Central memory CD8-positive, alpha-beta T cell (primary cell): ENCODE data around the gene CACNA2D2.

Experiments used
- ATAC-seq: fragments of 150-1000 bp; cut with Tn5 transposase; replicated peaks from 2 replicates; pipeline ENCODE4 v1.10.0; 2022; ENCODE audit warnings: mild to moderate bottlenecking, moderate FRiP score, moderate number of reproducible peaks; ENCODE audit not compliant: poor library complexity, severe bottlenecking; ENCODE audit errors: extremely low read depth
- DNase-seq, 2 donors: peaks; one replicate each; pipeline ENCODE4 v3.0.0; 2021; ENCODE audit warnings: low spot score in 2 of 2
- H3K27ac Mint-ChIP-seq: one replicate; pipeline ENCODE4 v1.8.0; 2022; ENCODE audit warnings: low read depth, mild to moderate bottlenecking, moderate library complexity, mixed read lengths
- H3K27me3 Mint-ChIP-seq: one replicate; pipeline ENCODE4 v1.8.0; 2022; ENCODE audit warnings: mixed read lengths
- H3K36me3 Mint-ChIP-seq: one replicate; pipeline ENCODE4 v1.8.0; 2022; ENCODE audit warnings: mild to moderate bottlenecking, moderate library complexity, mixed read lengths; ENCODE audit not compliant: insufficient read depth
- H3K4me1 Mint-ChIP-seq: one replicate; pipeline ENCODE4 v1.8.0; 2022; ENCODE audit warnings: mixed read lengths
- H3K4me3 Mint-ChIP-seq: one replicate; pipeline ENCODE4 v1.8.0; 2022; ENCODE audit warnings: mild to moderate bottlenecking, moderate library complexity, mixed read lengths
- H3K9me3 Mint-ChIP-seq: one replicate; pipeline ENCODE4 v1.8.0; 2022; ENCODE audit warnings: mixed read lengths

The CACNA2D2 gene

GRCh38 chr3:50504681-50505080 is 1.2 kb upstream of the CACNA2D2 start:
- DNase-seq (no peak), ATAC-seq (no peak)
- Mint-ChIP-seq H3K4me1 (peaks cover 32% of the 10 kb centered on the region), H3K27ac (no peak overlapping the region), H3K27me3 (peaks cover 10% of the 10 kb centered on the region), H3K9me3 (no peaks in the 10 kb centered on the region), H3K4me3 (peak overlapping the region; percentile 81), H3K36me3 (peaks cover 5% of the 10 kb centered on the region)

GRCh38 chr3:50502584-50503423 is 630 bp downstream of the CACNA2D2 start:
- H3K27ac Mint-ChIP-seq, result no peak overlapping the region
- H3K4me3 Mint-ChIP-seq, result peak overlapping the region; percentile 81
- no peaks in the 10 kb centered on the region for H3K9me3 Mint-ChIP-seq
- H3K27me3 Mint-ChIP-seq, result peaks cover 21% of the 10 kb centered on the region
- H3K36me3 Mint-ChIP-seq, result peaks cover 5% of the 10 kb centered on the region
- DNase-seq, result no peak
- ATAC-seq, result peak; percentile 17
- peaks cover 44% of the 10 kb centered on the region for H3K4me1 Mint-ChIP-seq

GRCh38 chr3:50502225-50502583 is 1.2 kb downstream of the CACNA2D2 start:
- no peak overlapping the region for H3K27ac Mint-ChIP-seq
- no peak for ATAC-seq
- H3K36me3 Mint-ChIP-seq, result peaks cover 5% of the 10 kb centered on the region
- peaks cover 21% of the 10 kb centered on the region for H3K27me3 Mint-ChIP-seq
- peaks cover 50% of the 10 kb centered on the region for H3K4me1 Mint-ChIP-seq
- no peak for DNase-seq
- H3K4me3 Mint-ChIP-seq, result peak overlapping the region; percentile 81
- H3K9me3 Mint-ChIP-seq, result no peaks in the 10 kb centered on the region

GRCh38 chr3:50495609-50496423 is 7.6 kb downstream of the CACNA2D2 start:
- H3K36me3 Mint-ChIP-seq, result peaks cover 1% of the 10 kb centered on the region
- H3K4me3 Mint-ChIP-seq, result no peak overlapping the region
- ATAC-seq (no peak), DNase-seq (no peak)
- peaks cover 64% of the 10 kb centered on the region for H3K4me1 Mint-ChIP-seq
- H3K27ac Mint-ChIP-seq, result no peak overlapping the region
- no peaks in the 10 kb centered on the region for H3K9me3 Mint-ChIP-seq
- peaks cover 21% of the 10 kb centered on the region for H3K27me3 Mint-ChIP-seq

GRCh38 chr3:50494126-50494525 is 9.3 kb downstream of the CACNA2D2 start:
- no peak overlapping the region for H3K4me3 Mint-ChIP-seq
- no peaks in the 10 kb centered on the region for H3K36me3 Mint-ChIP-seq
- ATAC-seq, result no peak
- no peak overlapping the region for H3K27ac Mint-ChIP-seq
- DNase-seq, result no peak
- H3K9me3 Mint-ChIP-seq, result no peaks in the 10 kb centered on the region
- H3K27me3 Mint-ChIP-seq, result peaks cover 6% of the 10 kb centered on the region
- H3K4me1 Mint-ChIP-seq, result peaks cover 52% of the 10 kb centered on the region

GRCh38 chr3:50493623-50494022 is 9.8 kb downstream of the CACNA2D2 start:
- H3K36me3 Mint-ChIP-seq, result no peaks in the 10 kb centered on the region
- H3K4me1 Mint-ChIP-seq, result peaks cover 47% of the 10 kb centered on the region
- no peak for ATAC-seq
- peaks cover under 1% of the 10 kb centered on the region for H3K27me3 Mint-ChIP-seq
- H3K9me3 Mint-ChIP-seq, result no peaks in the 10 kb centered on the region
- no peak overlapping the region for H3K27ac Mint-ChIP-seq
- H3K4me3 Mint-ChIP-seq, result no peak overlapping the region
- DNase-seq, result no peak

- Mint-ChIP-seq H3K27me3 (no peaks in the 10 kb centered on the region), H3K36me3 (no peaks in the 10 kb centered on the region), H3K4me3 (no peak overlapping the region), H3K4me1 (peaks cover 41% of the 10 kb centered on the region), H3K27ac (no peak overlapping the region), H3K9me3 (no peaks in the 10 kb centered on the region)
- ATAC-seq (no peak), DNase-seq (no peak)
Observed at GRCh38 chr3:50493086-50493485, 10.3 kb downstream of the CACNA2D2 start.

- no peak for ATAC-seq
- no peaks in the 10 kb centered on the region for H3K36me3 Mint-ChIP-seq
- H3K9me3 Mint-ChIP-seq, result no peaks in the 10 kb centered on the region
- no peaks in the 10 kb centered on the region for H3K27me3 Mint-ChIP-seq
- H3K4me3 Mint-ChIP-seq, result no peak overlapping the region
- peaks cover 21% of the 10 kb centered on the region for H3K4me1 Mint-ChIP-seq
- DNase-seq, result no peak
- no peak overlapping the region for H3K27ac Mint-ChIP-seq
Observed at GRCh38 chr3:50491023-50491422, 12.4 kb downstream of the CACNA2D2 start.

GRCh38 chr3:50490424-50490823 is 13.0 kb downstream of the CACNA2D2 start:
- Mint-ChIP-seq H3K4me3 (no peak overlapping the region), H3K27ac (no peak overlapping the region), H3K4me1 (peaks cover 20% of the 10 kb centered on the region), H3K27me3 (no peaks in the 10 kb centered on the region), H3K36me3 (no peaks in the 10 kb centered on the region), H3K9me3 (no peaks in the 10 kb centered on the region)
- no peak for DNase-seq
- ATAC-seq, result no peak

- Mint-ChIP-seq H3K4me3 (no peak overlapping the region), H3K4me1 (peaks cover 23% of the 10 kb centered on the region), H3K36me3 (peaks cover 3% of the 10 kb centered on the region), H3K9me3 (no peaks in the 10 kb centered on the region), H3K27me3 (no peaks in the 10 kb centered on the region), H3K27ac (no peak overlapping the region)
- ATAC-seq (no peak), DNase-seq (no peak)
Observed at GRCh38 chr3:50487181-50487580, 16.3 kb downstream of the CACNA2D2 start.

GRCh38 chr3:50486219-50486888 is 17.1 kb downstream of the CACNA2D2 start:
- no peaks in the 10 kb centered on the region for H3K9me3 Mint-ChIP-seq
- peaks cover 3% of the 10 kb centered on the region for H3K36me3 Mint-ChIP-seq
- DNase-seq (no peak), ATAC-seq (no peak)
- H3K27me3 Mint-ChIP-seq, result no peaks in the 10 kb centered on the region
- no peak overlapping the region for H3K4me3 Mint-ChIP-seq
- H3K27ac Mint-ChIP-seq, result no peak overlapping the region
- peaks cover 26% of the 10 kb centered on the region for H3K4me1 Mint-ChIP-seq

GRCh38 chr3:50484722-50485121 is 18.7 kb downstream of the CACNA2D2 start:
- DNase-seq (no peak), ATAC-seq (no peak)
- Mint-ChIP-seq H3K27ac (peak overlapping the region; percentile 53), H3K36me3 (peaks cover 3% of the 10 kb centered on the region), H3K4me1 (peaks cover 32% of the 10 kb centered on the region), H3K4me3 (no peak overlapping the region), H3K9me3 (no peaks in the 10 kb centered on the region), H3K27me3 (no peaks in the 10 kb centered on the region)
